ENCODE results near the gene PLA2G4D.

Gene PLA2G4D

GRCh38 chr15:42135351-42135750, 41.0 kb upstream of the PLA2G4D start:
- Histone ChIP-seq H3K27ac (ENCODE audit: low read depth, low read length) (no peak overlapping the region), H3K4me3 (ENCODE audit: low read depth, low read length) (no peak overlapping the region), H2AFZ (ENCODE audit: low read length, unreplicated experiment) (no peak overlapping the region), H3K27me3 (ENCODE audit: insufficient read depth, low read length) (peaks cover 34% of the 10 kb centered on the region), H3K36me3 (ENCODE audit: insufficient read depth, low read length) (no peaks in the 10 kb centered on the region), H3K79me2 (ENCODE audit: control insufficient read depth, insufficient read depth, low read length, unreplicated experiment) (no peaks in the 10 kb centered on the region), H3K4me1 (ENCODE audit: control insufficient read depth, insufficient read depth, low read length, unreplicated experiment) (no peaks in the 10 kb centered on the region)

- no peak overlapping the region for H3K27ac ChIP-seq (ENCODE audit: low read depth, low read length)
- no peak overlapping the region for H3K4me3 ChIP-seq (ENCODE audit: low read depth, low read length)
- H2AFZ ChIP-seq (ENCODE audit: low read length, unreplicated experiment), result no peak overlapping the region
- H3K27me3 ChIP-seq (ENCODE audit: insufficient read depth, low read length), result peaks cover 33% of the 10 kb centered on the region
- no peaks in the 10 kb centered on the region for H3K4me1 ChIP-seq (ENCODE audit: control insufficient read depth, insufficient read depth, low read length, unreplicated experiment)
- no peaks in the 10 kb centered on the region for H3K36me3 ChIP-seq (ENCODE audit: insufficient read depth, low read length)
- H3K79me2 ChIP-seq (ENCODE audit: control insufficient read depth, insufficient read depth, low read length, unreplicated experiment), result no peaks in the 10 kb centered on the region
Measured at GRCh38 chr15:42134617-42135245, 40.4 kb upstream of the PLA2G4D start.

- H2AFZ ChIP-seq (ENCODE audit: low read length, unreplicated experiment), result no peak overlapping the region
Measured at GRCh38 chr15:42133886-42134502, 39.6 kb upstream of the PLA2G4D start.

DNA sequence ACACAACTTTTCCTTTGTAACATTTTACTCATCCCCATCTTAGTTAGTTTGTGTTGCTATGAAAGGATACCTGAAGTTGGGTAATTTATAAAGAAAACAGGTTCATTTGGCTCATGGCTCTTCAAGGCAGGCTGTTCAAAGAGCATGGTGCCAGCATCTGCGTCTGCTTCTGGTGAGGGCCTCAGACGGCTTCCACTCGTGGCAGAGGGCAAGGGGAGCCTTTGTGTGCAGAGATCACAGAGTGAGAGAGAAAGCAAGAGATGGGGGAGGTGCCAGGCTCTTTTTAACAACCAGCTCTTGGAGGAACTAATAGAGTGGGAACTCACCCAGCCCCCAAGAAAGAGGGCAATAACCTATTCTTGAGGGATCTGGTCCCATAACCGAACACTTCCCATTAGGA, 39.0 kb upstream of the PLA2G4D start:
- Histone ChIP-seq H3K79me2 (ENCODE audit: control insufficient read depth, insufficient read depth, low read length, unreplicated experiment) (no peaks in the 10 kb centered on the region), H2AFZ (ENCODE audit: low read length, unreplicated experiment) (no peak overlapping the region), H3K4me3 (ENCODE audit: low read depth, low read length) (no peak overlapping the region), H3K27ac (ENCODE audit: low read depth, low read length) (no peak overlapping the region), H3K4me1 (ENCODE audit: control insufficient read depth, insufficient read depth, low read length, unreplicated experiment) (no peaks in the 10 kb centered on the region), H3K27me3 (ENCODE audit: insufficient read depth, low read length) (peaks cover 37% of the 10 kb centered on the region), H3K36me3 (ENCODE audit: insufficient read depth, low read length) (no peaks in the 10 kb centered on the region)

More at GRCh38 chr15:42133886-42134502, 39.6 kb upstream of the PLA2G4D start:
- Histone ChIP-seq H3K36me3 (ENCODE audit: insufficient read depth, low read length) (no peaks in the 10 kb centered on the region), H3K4me1 (ENCODE audit: control insufficient read depth, insufficient read depth, low read length, unreplicated experiment) (no peaks in the 10 kb centered on the region), H3K27ac (ENCODE audit: low read depth, low read length) (no peak overlapping the region), H3K4me3 (ENCODE audit: low read depth, low read length) (no peak overlapping the region), H3K79me2 (ENCODE audit: control insufficient read depth, insufficient read depth, low read length, unreplicated experiment) (no peaks in the 10 kb centered on the region), H3K27me3 (ENCODE audit: insufficient read depth, low read length) (peaks cover 34% of the 10 kb centered on the region)

GRCh38 chr15:42131826-42132806, 37.8 kb upstream of the PLA2G4D start:
- Histone ChIP-seq H3K4me3 (ENCODE audit: low read depth, low read length) (no peak overlapping the region), H3K79me2 (ENCODE audit: control insufficient read depth, insufficient read depth, low read length, unreplicated experiment) (no peaks in the 10 kb centered on the region), H3K4me1 (ENCODE audit: control insufficient read depth, insufficient read depth, low read length, unreplicated experiment) (no peaks in the 10 kb centered on the region), H3K27ac (ENCODE audit: low read depth, low read length) (no peak overlapping the region), H3K36me3 (ENCODE audit: insufficient read depth, low read length) (no peaks in the 10 kb centered on the region), H3K27me3 (ENCODE audit: insufficient read depth, low read length) (peaks cover 47% of the 10 kb centered on the region), H2AFZ (ENCODE audit: low read length, unreplicated experiment) (no peak overlapping the region)

DNA sequence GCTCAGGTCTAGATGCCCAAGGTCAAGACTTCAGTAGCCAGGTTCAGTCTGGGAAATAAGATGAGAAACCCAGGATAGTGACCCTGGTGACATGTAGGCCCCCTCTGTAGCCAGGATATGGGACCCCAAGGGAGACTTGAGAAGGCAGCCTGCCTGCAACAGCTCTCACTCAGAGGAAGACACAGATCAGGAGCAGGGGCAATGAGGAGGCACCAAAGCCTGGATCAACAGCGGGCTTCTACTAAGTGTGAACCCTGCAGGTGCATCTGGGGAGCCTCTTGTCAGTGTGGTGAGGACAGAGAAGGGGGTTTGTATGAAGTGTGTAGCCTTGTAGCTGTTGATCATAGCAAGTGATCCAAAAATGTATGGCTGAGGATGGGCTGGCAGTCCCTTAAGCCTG, 36.6 kb upstream of the PLA2G4D start:
- no peaks in the 10 kb centered on the region for H3K79me2 ChIP-seq (ENCODE audit: control insufficient read depth, insufficient read depth, low read length, unreplicated experiment)
- H3K27me3 ChIP-seq (ENCODE audit: insufficient read depth, low read length), result peaks cover 47% of the 10 kb centered on the region
- H2AFZ ChIP-seq (ENCODE audit: low read length, unreplicated experiment), result no peak overlapping the region
- H3K4me1 ChIP-seq (ENCODE audit: control insufficient read depth, insufficient read depth, low read length, unreplicated experiment), result no peaks in the 10 kb centered on the region
- no peak overlapping the region for H3K27ac ChIP-seq (ENCODE audit: low read depth, low read length)
- no peaks in the 10 kb centered on the region for H3K36me3 ChIP-seq (ENCODE audit: insufficient read depth, low read length)
- H3K4me3 ChIP-seq (ENCODE audit: low read depth, low read length), result no peak overlapping the region

GRCh38 chr15:42130246-42130986, 36.1 kb upstream of the PLA2G4D start:
- Histone ChIP-seq H3K4me1 (ENCODE audit: control insufficient read depth, insufficient read depth, low read length, unreplicated experiment) (no peaks in the 10 kb centered on the region), H3K79me2 (ENCODE audit: control insufficient read depth, insufficient read depth, low read length, unreplicated experiment) (no peaks in the 10 kb centered on the region), H3K4me3 (ENCODE audit: low read depth, low read length) (no peak overlapping the region), H3K27ac (ENCODE audit: low read depth, low read length) (no peak overlapping the region), H3K36me3 (ENCODE audit: insufficient read depth, low read length) (no peaks in the 10 kb centered on the region), H3K27me3 (ENCODE audit: insufficient read depth, low read length) (peaks cover 53% of the 10 kb centered on the region), H2AFZ (ENCODE audit: low read length, unreplicated experiment) (no peak overlapping the region)

DNA sequence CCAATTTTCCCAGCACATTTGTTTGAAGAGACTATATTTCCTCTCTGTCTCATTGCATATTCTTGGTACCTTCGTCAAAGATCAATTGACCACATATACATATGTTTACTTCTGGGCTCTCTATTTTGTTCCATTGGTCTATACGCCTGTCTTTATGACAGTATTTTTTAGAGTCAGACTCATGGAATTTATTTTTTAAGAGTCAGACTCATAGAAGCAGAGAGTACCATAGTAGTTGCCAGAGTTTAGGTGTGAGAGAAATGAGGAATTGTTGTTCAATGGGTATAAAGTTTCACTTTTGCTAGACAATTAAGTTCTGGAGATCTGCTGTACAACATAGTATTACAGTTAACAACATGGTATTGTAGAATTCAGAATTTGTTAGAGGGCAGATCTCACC, 35.0 kb upstream of the PLA2G4D start:
- no peak overlapping the region for H3K4me3 ChIP-seq (ENCODE audit: low read depth, low read length)
- no peaks in the 10 kb centered on the region for H3K4me1 ChIP-seq (ENCODE audit: control insufficient read depth, insufficient read depth, low read length, unreplicated experiment)
- H3K27ac ChIP-seq (ENCODE audit: low read depth, low read length), result no peak overlapping the region
- no peaks in the 10 kb centered on the region for H3K36me3 ChIP-seq (ENCODE audit: insufficient read depth, low read length)
- H3K27me3 ChIP-seq (ENCODE audit: insufficient read depth, low read length), result peaks cover 61% of the 10 kb centered on the region
- H3K79me2 ChIP-seq (ENCODE audit: control insufficient read depth, insufficient read depth, low read length, unreplicated experiment), result no peaks in the 10 kb centered on the region
- no peak overlapping the region for H2AFZ ChIP-seq (ENCODE audit: low read length, unreplicated experiment)

GRCh38 chr15:42128476-42128875, 34.1 kb upstream of the PLA2G4D start:
- H3K27me3 ChIP-seq (ENCODE audit: insufficient read depth, low read length), result peaks cover 70% of the 10 kb centered on the region
- H3K4me1 ChIP-seq (ENCODE audit: control insufficient read depth, insufficient read depth, low read length, unreplicated experiment), result no peaks in the 10 kb centered on the region
- no peaks in the 10 kb centered on the region for H3K79me2 ChIP-seq (ENCODE audit: control insufficient read depth, insufficient read depth, low read length, unreplicated experiment)
- no peak overlapping the region for H2AFZ ChIP-seq (ENCODE audit: low read length, unreplicated experiment)
- H3K27ac ChIP-seq (ENCODE audit: low read depth, low read length), result no peak overlapping the region
- no peak overlapping the region for H3K4me3 ChIP-seq (ENCODE audit: low read depth, low read length)
- no peaks in the 10 kb centered on the region for H3K36me3 ChIP-seq (ENCODE audit: insufficient read depth, low read length)

DNA sequence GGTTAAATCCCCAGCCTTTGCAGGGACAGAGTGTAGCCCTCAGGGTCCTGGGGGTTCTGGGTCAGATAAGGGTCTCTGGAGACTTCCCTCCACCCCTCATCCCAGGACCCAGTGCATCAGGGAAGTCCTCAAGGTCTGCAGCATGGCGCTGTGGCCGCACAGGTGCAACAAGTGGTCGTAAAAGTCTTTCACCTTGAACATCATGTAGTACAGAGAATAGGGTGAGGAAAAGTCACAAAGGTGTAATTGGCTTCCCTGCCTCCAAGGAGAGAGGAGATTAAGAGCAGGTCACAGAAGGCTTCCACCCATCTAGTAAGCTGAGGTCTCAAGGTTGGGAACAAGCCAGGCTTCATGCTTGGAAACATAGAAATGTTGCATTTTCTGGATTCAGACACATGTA, 29.2 kb upstream of the PLA2G4D start:
- no peak overlapping the region for H2AFZ ChIP-seq (ENCODE audit: low read length, unreplicated experiment)
- H3K79me2 ChIP-seq (ENCODE audit: control insufficient read depth, insufficient read depth, low read length, unreplicated experiment), result no peaks in the 10 kb centered on the region
- H3K4me1 ChIP-seq (ENCODE audit: control insufficient read depth, insufficient read depth, low read length, unreplicated experiment), result no peaks in the 10 kb centered on the region

More for the DNA sequence above, 29.2 kb upstream of the PLA2G4D start:
- H3K4me3 ChIP-seq (ENCODE audit: low read depth, low read length), result no peak overlapping the region
- peaks cover 80% of the 10 kb centered on the region for H3K27me3 ChIP-seq (ENCODE audit: insufficient read depth, low read length)
- H3K36me3 ChIP-seq (ENCODE audit: insufficient read depth, low read length), result no peaks in the 10 kb centered on the region
- no peak overlapping the region for H3K27ac ChIP-seq (ENCODE audit: low read depth, low read length)
